Upper lobe of left lung (tissue), 6 donors: ENCODE measurements around the gene LYPD3. TPM values are rescaled to one million over a fixed set of nuclear protein-coding genes. Genes with fewer than 3 reads are reported as not detected.

Experiments used
- ATAC-seq, 2 donors: fragments of 200-7000 bp; cut with Tn5 transposase; one replicate each; pipeline ENCODE4 v1.9.1; 2022; ENCODE audit warnings: mild to moderate bottlenecking in 2 of 2, moderate library complexity in 2 of 2; ENCODE audit not compliant: low FRiP score in 2 of 2
- DNase-seq, 2 donors: peaks; one replicate each; pipeline ENCODE4 v3.0.0-alpha.2; 2019 to 2020
- H3K27ac ChIP-seq, 4 donors: fragments of 200-600 bp; sonication (generic); one replicate each; pipeline ENCODE4 v1.5.1; 2016 to 2019
- H3K27me3 ChIP-seq, 4 donors: fragments of 200-600 bp; sonication (generic); one replicate each; pipeline ENCODE4 v1.5.1; 2017 to 2019
- H3K36me3 ChIP-seq, 4 donors: fragments of 200-600 bp; sonication (generic); one replicate each; pipeline ENCODE4 v1.5.1; 2016 to 2019
- H3K4me1 ChIP-seq, 4 donors: fragments of 200-600 bp; sonication (generic); one replicate each; pipeline ENCODE4 v1.5.1; 2018 to 2019
- H3K4me3 ChIP-seq, 4 donors: fragments of 200-600 bp; sonication (generic); one replicate each; pipeline ENCODE4 v1.5.1; 2017 to 2019; ENCODE audit warnings: mild to moderate bottlenecking in 2 of 4, moderate library complexity in 1 of 4
- H3K9me3 ChIP-seq, 4 donors: fragments of 200-600 bp; sonication (generic); one replicate each; pipeline ENCODE4 v1.5.1; 2018 to 2019
- CTCF ChIP-seq, 6 experiments: fragments of 450-650 bp in 4 of 6; fragments of 200-600 bp in 2 of 6; sonication (generic) in 2 of 6; IDR thresholded peaks; one replicate each; pipeline ENCODE4 v1.5.1; 2016 to 2019; ENCODE audit warnings: antibody characterized with exemption in 6 of 6
- EP300 ChIP-seq, 4 donors: sonication (generic); formaldehyde crosslinking; IDR thresholded peaks; one replicate each; pipeline ENCODE4 v1.5.1; 2017; ENCODE audit warnings: antibody characterized with exemption in 4 of 4, control low read depth in 2 of 4
- POLR2A ChIP-seq, 4 donors: fragments of 450-650 bp; IDR thresholded peaks; one replicate each; pipeline ENCODE4 v1.5.1; 2016 to 2017; ENCODE audit warnings: antibody characterized with exemption in 4 of 4, mild to moderate bottlenecking in 2 of 4
- POLR2AphosphoS5 ChIP-seq, 2 donors: sonication (generic); formaldehyde crosslinking; IDR thresholded peaks; one replicate each; pipeline ENCODE4 v1.5.1; 2017; ENCODE audit warnings: antibody characterized with exemption in 2 of 2
- WGBS, 2 donors: methylation state at CpG; one replicate each; pipeline ENCODE4 v1.1.5; 2017 to 2018; 5-methylcytosine and 5-hydroxymethylcytosine counted together
- total RNA-seq, 6 donors: library from RNA; depleted of rRNA in 4 of 6; stranded (reverse); fragments of >200 nt in 4 of 6; gene quantifications; one replicate each; pipeline versions ENCODE4 v1.1.0 to v1.2.1, GENCODE V29; 2016 to 2021
- donor health status: DM: no; HTN: no; CAD: no; lungs with moderate emphysema.
- donor health status: DM: no; HTN: yes; CAD: no; lungs with severe emphysema.

The LYPD3 gene
- total RNA-seq, 6 donors from 2014 or later = 0.29 to 13.6 (median 0.39) TPM; not detected in 1

GRCh38 chr19:43450545-43450997 lies 14.8 kb downstream of the LYPD3 start:
- Histone ChIP-seq H3K9me3 (no peaks in the 10 kb centered on the region), H3K27ac (peak overlapping the region in 1 of 4 donors; percentile 57), H3K4me3 (no peak overlapping the region), H3K36me3 (no peaks in the 10 kb centered on the region), H3K4me1 (peaks cover 0 to 8% (median 2%) of the 10 kb centered on the region in 4 donors), H3K27me3 (no peaks in the 10 kb centered on the region)
- WGBS, 2 donors = 55 to 56% methylated on average over 2 of the region's 2 CpGs
- TF ChIP-seq POLR2A (IDR thresholded peaks at IDR 0.05) = no peak
- no peak for TF ChIP-seq CTCF (IDR thresholded peaks at IDR 0.05)
- no peak for TF ChIP-seq POLR2AphosphoS5 (IDR thresholded peaks at IDR 0.05)
- TF ChIP-seq EP300 (IDR thresholded peaks at IDR 0.05) = no peak
- DNase-seq (no peak), ATAC-seq (peak in 1 of 2 donors; percentile 46)

GRCh38 chr19:43447655-43448054 lies 17.8 kb downstream of the LYPD3 start:
- H3K4me1 ChIP-seq = peaks cover 0 to 4% (median 1%) of the 10 kb centered on the region in 4 donors
- H3K36me3 ChIP-seq = no peaks in the 10 kb centered on the region
- no peak overlapping the region for H3K4me3 ChIP-seq
- H3K27ac ChIP-seq = no peak overlapping the region
- DNase-seq (no peak), ATAC-seq (no peak)
- TF ChIP-seq EP300 (IDR thresholded peaks at IDR 0.05) (no peak), CTCF (IDR thresholded peaks at IDR 0.05) (no peak), POLR2AphosphoS5 (IDR thresholded peaks at IDR 0.05) (no peak)
- H3K9me3 ChIP-seq = no peaks in the 10 kb centered on the region
- H3K27me3 ChIP-seq = no peaks in the 10 kb centered on the region
- 93 to 95% methylated on average over 9 of the region's 9 CpGs for WGBS, 2 donors

GRCh38 chr19:43446746-43447489 lies 18.5 kb downstream of the LYPD3 start:
- 32% methylated on average over 13 to 14 of the region's 14 CpGs for WGBS, 2 donors
- no peak for TF ChIP-seq POLR2A (IDR thresholded peaks at IDR 0.05)
- peak; percentile 88 to 94 (median 92) for TF ChIP-seq CTCF (IDR thresholded peaks at IDR 0.05)
- H3K9me3 ChIP-seq = no peaks in the 10 kb centered on the region
- no peak overlapping the region for H3K27ac ChIP-seq
- no peaks in the 10 kb centered on the region for H3K36me3 ChIP-seq
- DNase-seq (peak in 1 of 2 donors; percentile 82), ATAC-seq (peak; percentile 76 to 88)
- H3K4me3 ChIP-seq = no peak overlapping the region
- H3K4me1 ChIP-seq = peaks cover 0 to 4% (median 1%) of the 10 kb centered on the region in 4 donors
- H3K27me3 ChIP-seq = no peaks in the 10 kb centered on the region

- 97 to 100% methylated on average over 2 of the region's 2 CpGs for WGBS, 2 donors
- no peak for DNase-seq
- H3K36me3 ChIP-seq = no peaks in the 10 kb centered on the region
- H3K27ac ChIP-seq = no peak overlapping the region
- TF ChIP-seq POLR2AphosphoS5 (IDR thresholded peaks at IDR 0.05) (no peak), EP300 (IDR thresholded peaks at IDR 0.05) (no peak), CTCF (IDR thresholded peaks at IDR 0.05) (no peak)
- no peak overlapping the region for H3K4me3 ChIP-seq
- peaks cover 0 to 4% (median 1%) of the 10 kb centered on the region in 4 donors for H3K4me1 ChIP-seq
- H3K27me3 ChIP-seq = no peaks in the 10 kb centered on the region
- H3K9me3 ChIP-seq = no peaks in the 10 kb centered on the region
- no peak for ATAC-seq
These were observed 20.0 kb downstream of the LYPD3 start for GRCh38 chr19:43445426-43445825.
